NAMALWA (cell line): ENCODE data around the gene CAPN5.

ENCODE experiments used
- DNase-seq: peaks from one replicate; pipeline ENCODE4 v3.0.0-alpha.2; 2015; ENCODE audit warnings: low spot score

Gene CAPN5

DNA sequence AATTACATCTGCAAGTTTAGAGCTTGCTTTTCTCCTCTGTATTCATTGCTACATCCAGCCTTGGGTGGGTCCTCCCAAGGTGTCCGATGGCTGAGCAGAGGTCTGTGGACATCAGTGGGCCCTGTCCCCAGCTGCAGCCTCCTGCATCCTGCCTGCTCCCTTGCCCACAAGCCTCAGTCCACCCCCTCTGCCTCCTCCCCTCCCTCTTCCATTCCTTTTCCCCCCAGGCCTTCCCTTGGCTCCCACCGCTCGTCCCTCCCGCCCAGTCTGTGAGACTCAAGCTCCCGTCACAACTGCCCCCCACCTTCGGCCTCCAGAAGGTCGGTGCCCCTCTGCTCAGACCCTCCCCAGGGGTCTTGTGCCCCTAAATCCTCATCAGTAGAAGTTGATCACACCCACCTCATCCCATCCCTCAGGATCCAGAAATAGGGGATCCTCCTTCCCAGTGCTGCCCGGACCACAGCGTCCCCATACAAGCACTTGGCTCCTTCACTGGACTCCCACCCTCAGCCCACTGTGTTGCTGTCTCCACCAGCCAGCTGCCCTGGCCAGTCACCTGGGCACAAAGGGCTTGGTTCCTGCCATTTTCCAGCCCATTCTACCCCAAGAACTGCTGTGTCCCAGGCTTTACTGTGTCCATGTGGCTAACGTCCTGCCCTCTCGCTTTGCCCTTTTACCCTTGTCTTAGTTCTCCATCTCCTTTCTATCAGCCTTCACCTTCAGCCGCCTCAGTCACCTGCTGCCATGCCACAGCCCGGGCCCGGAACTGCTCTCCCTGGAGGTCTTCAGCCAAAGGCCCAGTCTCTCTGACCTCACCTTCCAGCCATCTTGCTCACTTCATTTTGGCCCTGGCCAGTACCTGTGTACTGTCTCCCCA lies 33.6 kb downstream of the CAPN5 start:
- DNase-seq: no peak

GRCh38 chr11:77101043-77101537 lies 34.3 kb downstream of the CAPN5 start:
- peak; percentile 67 for DNase-seq

DNA sequence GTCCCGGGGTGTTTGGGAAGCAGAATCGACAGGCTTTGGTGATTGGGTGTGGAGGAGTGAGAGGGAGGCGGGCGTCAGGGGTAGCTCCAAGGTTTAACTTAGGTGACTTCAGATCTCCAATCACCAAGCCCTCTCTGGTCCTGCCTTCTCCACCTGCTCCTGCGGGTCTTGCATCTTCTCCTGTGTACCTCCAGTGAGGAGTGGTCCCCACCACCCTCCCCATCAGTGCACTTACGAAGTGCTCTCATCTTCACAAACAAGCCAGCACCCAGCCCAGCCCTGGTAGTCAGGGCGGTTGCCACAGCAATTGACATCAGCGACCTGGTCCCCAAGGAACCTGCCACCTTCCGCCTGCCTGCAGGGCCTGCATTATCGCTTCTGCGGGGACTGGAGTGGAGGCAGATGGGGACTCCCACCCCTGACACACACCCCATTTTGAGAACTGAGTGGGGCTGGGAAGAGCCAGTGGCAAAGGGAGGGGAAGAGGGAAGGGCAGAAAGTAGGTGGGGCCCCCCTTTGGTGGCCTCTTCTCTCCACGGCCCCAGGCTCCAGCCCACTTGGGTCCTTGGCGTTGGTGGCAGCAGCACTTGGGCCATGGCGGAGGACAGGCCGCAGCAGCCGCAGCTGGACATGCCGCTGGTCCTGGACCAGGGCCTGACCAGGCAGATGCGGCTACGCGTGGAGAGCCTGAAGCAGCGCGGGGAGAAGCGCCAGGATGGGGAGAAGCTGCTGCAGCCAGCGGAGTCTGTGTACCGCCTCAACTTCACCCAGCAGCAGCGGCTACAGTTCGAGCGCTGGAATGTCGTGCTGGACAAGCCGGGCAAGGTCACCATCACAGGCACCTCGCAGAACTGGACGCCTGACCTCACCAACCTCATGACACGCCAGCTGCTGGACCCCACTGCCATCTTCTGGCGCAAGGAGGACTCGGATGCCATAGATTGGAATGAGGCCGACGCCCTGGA lies 35.8 kb downstream of the CAPN5 start, which contains the start of gene OMP:
TSS of gene OMP (plus strand) at position 595 of the 965 bp plus-strand sequence. CDS start at position 595, 0 bp downstream.
- no peak for DNase-seq

- DNase-seq: no peak
Measured at GRCh38 chr11:77103319-77103718, 36.5 kb downstream of the CAPN5 start.

- DNase-seq: no peak
Measured at GRCh38 chr11:77104727-77105126, 38.0 kb downstream of the CAPN5 start.

DNA sequence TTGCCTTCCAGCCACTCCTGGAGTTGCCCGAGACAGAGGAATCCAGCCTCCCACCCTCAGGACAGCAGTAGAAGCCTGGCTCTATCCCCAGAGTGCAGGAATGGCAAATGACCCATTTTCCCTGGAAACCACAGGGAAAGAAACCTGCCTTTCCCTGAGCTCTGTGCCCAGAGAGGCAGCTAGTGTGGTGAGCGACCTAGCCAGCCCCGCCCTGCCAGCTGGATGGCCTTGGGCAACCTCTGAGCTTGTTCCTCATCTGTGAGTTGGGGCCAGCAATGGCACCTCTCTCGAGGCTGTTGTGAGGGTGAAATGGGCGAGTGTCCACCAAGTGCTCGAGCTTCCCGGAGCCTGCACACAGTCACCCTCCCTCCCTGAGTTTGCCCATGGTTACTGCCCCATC lies 39.5 kb downstream of the CAPN5 start:
- no peak for DNase-seq

DNA sequence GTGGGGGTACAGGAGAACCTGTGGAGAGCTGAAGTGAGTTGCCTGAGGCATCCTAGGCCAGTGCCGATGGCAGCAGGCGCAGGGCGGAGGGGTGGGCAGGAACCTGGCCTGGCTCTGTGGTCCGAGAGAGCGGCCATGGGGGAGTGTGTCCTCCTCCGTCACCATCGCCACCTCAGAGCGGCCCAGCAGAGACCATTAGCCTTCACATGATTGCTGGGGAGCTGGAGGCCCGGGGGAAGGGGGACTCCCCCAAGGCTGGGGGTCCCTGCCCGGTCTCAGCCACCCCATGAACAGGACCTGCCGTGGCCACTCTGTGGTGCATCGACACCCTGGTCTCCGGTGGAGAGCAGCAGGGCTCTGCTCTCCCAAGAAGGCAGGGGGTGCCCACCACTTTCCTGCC lies 40.0 kb downstream of the CAPN5 start:
- no peak for DNase-seq

DNA sequence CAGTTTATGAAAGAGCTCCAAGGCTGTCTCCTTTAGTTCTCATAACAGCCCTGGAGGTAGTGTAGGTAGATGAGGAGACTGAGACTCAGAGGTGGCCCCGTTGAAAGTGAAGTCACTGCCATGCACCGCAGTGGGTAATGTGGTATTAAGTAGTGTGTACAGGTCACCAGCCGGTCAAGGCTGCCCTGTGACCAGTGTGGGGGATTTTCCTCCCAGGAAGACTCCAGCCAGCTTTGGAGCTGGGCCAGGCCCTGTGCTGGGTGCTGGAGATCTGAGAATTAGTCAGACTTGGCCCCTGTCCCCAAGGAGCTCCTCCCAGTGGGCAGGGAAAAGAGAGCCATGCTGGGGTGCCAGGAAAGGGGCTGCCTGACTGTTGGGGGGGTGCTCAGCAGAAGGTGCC lies 41.2 kb downstream of the CAPN5 start:
- DNase-seq: no peak

DNA sequence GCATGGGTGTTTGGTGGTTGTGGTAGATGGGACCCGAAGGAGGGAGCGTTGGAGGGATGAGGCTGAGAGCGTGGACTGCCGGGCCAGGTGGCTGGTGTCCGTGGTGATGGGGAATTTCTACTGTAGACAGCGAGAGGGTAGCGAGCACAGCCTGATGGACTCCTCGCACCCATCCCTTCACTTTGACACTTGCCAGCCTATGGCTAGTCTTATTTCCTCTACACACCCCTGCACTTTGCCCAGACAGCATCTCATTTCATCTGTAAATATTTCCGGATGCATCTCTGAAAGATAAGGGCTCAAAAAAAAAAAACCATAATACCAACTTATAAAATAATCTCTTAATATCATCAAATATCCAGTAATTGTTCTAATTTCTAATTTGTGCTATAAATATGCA lies 41.7 kb downstream of the CAPN5 start:
- DNase-seq: no peak

- peak; percentile 14 for DNase-seq
Measured at GRCh38 chr11:77109236-77110019, 42.7 kb downstream of the CAPN5 start.

DNA sequence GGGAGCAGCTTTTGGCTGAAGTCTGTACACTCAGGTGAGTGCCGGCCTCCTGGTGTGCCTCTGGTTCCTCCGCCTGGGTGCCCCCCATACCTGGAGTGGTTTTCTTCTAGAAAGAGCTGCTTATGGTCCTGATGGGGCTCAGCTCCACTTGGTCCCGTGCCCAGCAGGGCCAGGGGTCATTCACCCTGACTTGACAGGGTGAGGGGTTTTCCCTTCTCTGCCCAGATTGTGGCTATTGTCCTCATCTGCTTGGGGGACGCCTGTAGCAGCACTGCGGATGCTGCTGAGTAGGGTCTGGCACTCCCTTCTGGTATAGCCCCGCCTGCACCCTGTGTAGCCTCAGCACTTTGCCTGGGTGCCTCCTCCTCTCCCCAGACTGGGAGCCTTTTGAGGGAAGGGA lies 44.1 kb downstream of the CAPN5 start:
- DNase-seq: no peak

GRCh38 chr11:77111277-77111676 lies 44.5 kb downstream of the CAPN5 start:
- no peak for DNase-seq

- DNase-seq: no peak
Measured at GRCh38 chr11:77111946-77112345, 45.2 kb downstream of the CAPN5 start.

DNA sequence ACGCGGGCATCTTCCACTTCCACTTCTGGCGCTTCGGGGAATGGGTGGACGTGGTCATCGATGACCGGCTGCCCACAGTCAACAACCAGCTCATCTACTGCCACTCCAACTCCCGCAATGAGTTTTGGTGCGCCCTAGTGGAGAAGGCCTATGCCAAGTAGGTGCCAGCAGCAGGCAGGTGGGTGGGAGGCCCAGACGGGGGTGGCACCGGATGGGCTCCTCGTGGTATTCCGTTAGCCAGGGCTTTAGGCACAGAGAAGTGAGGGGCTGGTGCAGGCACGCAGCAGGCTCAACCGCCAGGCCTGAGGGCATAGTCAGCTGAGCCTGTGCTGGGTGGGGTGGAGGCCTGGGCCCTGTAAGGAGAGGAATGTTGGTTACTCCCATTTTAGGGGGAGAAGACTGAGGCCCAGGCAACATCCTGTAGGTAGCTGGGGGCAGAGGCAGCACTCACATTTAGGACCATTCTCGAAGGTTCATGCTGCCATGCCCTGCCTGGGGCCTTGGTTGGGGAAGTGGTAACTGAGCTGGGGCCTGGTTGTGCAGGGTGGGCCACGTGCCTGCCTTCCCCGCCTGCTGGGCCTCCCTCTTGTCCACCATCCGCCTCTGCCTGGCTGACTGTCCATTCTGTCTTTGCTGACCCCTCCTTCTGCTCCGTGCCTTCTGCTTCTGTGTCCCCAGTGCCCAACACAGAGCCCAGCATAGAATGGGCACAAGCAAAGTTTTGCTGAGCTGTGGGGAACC lies 46.0 kb downstream of the CAPN5 start:
- DNase-seq: no peak

GRCh38 chr11:77113382-77114088 lies 46.8 kb downstream of the CAPN5 start:
- DNase-seq: peak; percentile 46

- no peak for DNase-seq
Measured at GRCh38 chr11:77114089-77114463, 47.3 kb downstream of the CAPN5 start.

- peak; percentile 28 for DNase-seq
Measured at GRCh38 chr11:77115181-77115611, 48.4 kb downstream of the CAPN5 start.

DNA sequence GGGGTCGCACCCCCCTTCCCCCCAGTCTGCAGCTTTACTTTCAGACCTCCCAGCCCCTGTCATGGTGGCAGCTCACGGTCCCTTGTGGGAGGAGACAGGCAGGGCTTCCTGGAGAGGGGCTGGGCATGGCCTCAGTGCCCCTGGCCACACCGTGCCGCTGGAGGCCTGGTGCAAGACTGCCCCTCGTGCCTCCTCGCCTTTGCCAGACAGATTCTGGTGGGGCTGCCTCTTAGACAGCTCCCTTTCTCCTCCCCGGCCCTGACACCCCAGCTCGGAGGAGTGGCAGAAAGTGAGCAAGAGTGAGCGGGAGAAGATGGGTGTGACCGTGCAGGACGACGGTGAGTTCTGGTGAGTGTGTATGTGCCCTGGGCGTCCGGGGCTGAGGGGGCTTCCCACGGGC lies 49.2 kb downstream of the CAPN5 start:
- DNase-seq: no peak

DNA sequence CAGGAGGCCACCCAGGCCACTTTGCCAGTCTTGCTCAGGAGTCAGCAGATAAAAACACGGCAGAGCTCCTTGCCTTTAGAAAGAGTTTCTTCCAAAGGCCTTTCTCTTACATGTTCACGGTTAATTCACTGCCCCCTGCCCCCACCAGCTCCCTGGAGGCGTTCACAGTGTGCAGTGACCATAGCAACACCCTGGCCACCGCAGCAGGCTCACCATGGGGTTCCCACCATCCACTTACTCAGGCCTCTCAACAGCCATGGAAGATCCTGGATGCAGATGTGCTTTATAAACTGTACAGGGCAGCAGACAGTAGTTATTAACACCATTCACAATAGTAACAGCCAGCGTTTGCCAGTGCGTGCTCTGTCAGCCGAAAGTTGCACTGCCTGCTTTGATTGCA lies 50.7 kb downstream of the CAPN5 start:
- no peak for DNase-seq

GRCh38 chr11:77118086-77118485 lies 51.3 kb downstream of the CAPN5 start:
- no peak for DNase-seq
